Fibroblast of upper back skin (primary cell): Measurements from ENCODE around the gene SPATA2.

Experiments
- DNase-seq: peaks from one replicate; pipeline ENCODE4 v3.0.0-alpha.2; 2013

The SPATA2 gene

GRCh38 chr20:49928411-49929141 lies 13.2 kb upstream of the SPATA2 start:
- peak; percentile 80 for DNase-seq

- no peak for DNase-seq
These were observed 10.6 kb upstream of the SPATA2 start for GRCh38 chr20:49925901-49926454.

GRCh38 chr20:49924247-49924646 lies 8.9 kb upstream of the SPATA2 start:
- DNase-seq = no peak

GRCh38 chr20:49919461-49919860 lies 4.1 kb upstream of the SPATA2 start:
- no peak for DNase-seq

GRCh38 chr20:49919009-49919408 lies 3.7 kb upstream of the SPATA2 start:
- DNase-seq = no peak

GRCh38 chr20:49918446-49918845 lies 3.1 kb upstream of the SPATA2 start:
- DNase-seq = no peak

- DNase-seq = peak; percentile 11
These were observed 1.0 kb upstream of the SPATA2 start for GRCh38 chr20:49916146-49917002.

- DNase-seq = no peak
These were observed 280 bp downstream of the SPATA2 start for GRCh38 chr20:49915118-49915379.

GRCh38 chr20:49914310-49915117 lies 815 bp downstream of the SPATA2 start:
- no peak for DNase-seq

- DNase-seq = no peak
These were observed 1.8 kb downstream of the SPATA2 start for GRCh38 chr20:49913399-49914047.

- no peak for DNase-seq
These were observed 5.0 kb downstream of the SPATA2 start for GRCh38 chr20:49910340-49910706.

- DNase-seq = no peak
These were observed 5.6 kb downstream of the SPATA2 start for GRCh38 chr20:49909499-49910339.

- DNase-seq = no peak
These were observed 7.1 kb downstream of the SPATA2 start for GRCh38 chr20:49908258-49908565.

- DNase-seq = no peak
These were observed 7.7 kb downstream of the SPATA2 start for GRCh38 chr20:49907405-49908257.

- DNase-seq = no peak
These were observed 8.6 kb downstream of the SPATA2 start for GRCh38 chr20:49906615-49907154.

- DNase-seq = no peak
These were observed 9.2 kb downstream of the SPATA2 start for GRCh38 chr20:49906101-49906604.

GRCh38 chr20:49905415-49906091 lies 9.8 kb downstream of the SPATA2 start:
- DNase-seq = no peak

- DNase-seq = no peak
These were observed 10.7 kb downstream of the SPATA2 start for GRCh38 chr20:49904440-49905214.

- no peak for DNase-seq
These were observed 13.7 kb downstream of the SPATA2 start for GRCh38 chr20:49901588-49901987.
